Activated T-helper 17 cell treated with anti-CD3 and anti-CD28 coated beads, Interleukin-2, amount 50 U/mL, for 72 hours (primary cell): ENCODE results near the gene DPPA5. TPM values are rescaled to one million over a fixed set of nuclear protein-coding genes. Genes with fewer than 3 reads are reported as not detected.
A peak's percentile ranks its signal among the peaks of the same experiment; 100 is the strongest.
"Not testable (repeated sequence)": the region's sequence is repeated elsewhere in the genome, so short reads cannot be mapped to it uniquely, and the experiment has no call there.

Experiments
- ATAC-seq: fragments of 150-1000 bp; cut with Tn5 transposase; replicated peaks from 2 replicates; pipeline ENCODE4 v1.10.0; 2021; ENCODE audit warnings: mild to moderate bottlenecking, moderate library complexity
- H3K27ac Mint-ChIP-seq: one replicate; pipeline ENCODE4 v1.8.0; 2022; ENCODE audit warnings: mixed read lengths
- H3K27me3 Mint-ChIP-seq: one replicate; pipeline ENCODE4 v1.8.0; 2022; ENCODE audit warnings: mixed read lengths
- H3K36me3 Mint-ChIP-seq: one replicate; pipeline ENCODE4 v1.8.0; 2022; ENCODE audit warnings: low read depth, mild to moderate bottlenecking, mixed read lengths
- H3K4me1 Mint-ChIP-seq: one replicate; pipeline ENCODE4 v1.8.0; 2022; ENCODE audit warnings: mixed read lengths
- H3K4me3 Mint-ChIP-seq: one replicate; pipeline ENCODE4 v1.8.0; 2022; ENCODE audit warnings: mild to moderate bottlenecking, mixed read lengths
- H3K9me3 Mint-ChIP-seq: one replicate; pipeline ENCODE4 v1.8.0; 2022; ENCODE audit warnings: mixed read lengths
- total RNA-seq, 2 donors: library from RNA; stranded (reverse); gene quantifications; one replicate each; pipeline ENCODE4 v1.2.3, GENCODE V29; 2022

The DPPA5 gene, protein sequence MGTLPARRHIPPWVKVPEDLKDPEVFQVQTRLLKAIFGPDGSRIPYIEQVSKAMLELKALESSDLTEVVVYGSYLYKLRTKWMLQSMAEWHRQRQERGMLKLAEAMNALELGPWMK
- total RNA-seq = not detected

DNA sequence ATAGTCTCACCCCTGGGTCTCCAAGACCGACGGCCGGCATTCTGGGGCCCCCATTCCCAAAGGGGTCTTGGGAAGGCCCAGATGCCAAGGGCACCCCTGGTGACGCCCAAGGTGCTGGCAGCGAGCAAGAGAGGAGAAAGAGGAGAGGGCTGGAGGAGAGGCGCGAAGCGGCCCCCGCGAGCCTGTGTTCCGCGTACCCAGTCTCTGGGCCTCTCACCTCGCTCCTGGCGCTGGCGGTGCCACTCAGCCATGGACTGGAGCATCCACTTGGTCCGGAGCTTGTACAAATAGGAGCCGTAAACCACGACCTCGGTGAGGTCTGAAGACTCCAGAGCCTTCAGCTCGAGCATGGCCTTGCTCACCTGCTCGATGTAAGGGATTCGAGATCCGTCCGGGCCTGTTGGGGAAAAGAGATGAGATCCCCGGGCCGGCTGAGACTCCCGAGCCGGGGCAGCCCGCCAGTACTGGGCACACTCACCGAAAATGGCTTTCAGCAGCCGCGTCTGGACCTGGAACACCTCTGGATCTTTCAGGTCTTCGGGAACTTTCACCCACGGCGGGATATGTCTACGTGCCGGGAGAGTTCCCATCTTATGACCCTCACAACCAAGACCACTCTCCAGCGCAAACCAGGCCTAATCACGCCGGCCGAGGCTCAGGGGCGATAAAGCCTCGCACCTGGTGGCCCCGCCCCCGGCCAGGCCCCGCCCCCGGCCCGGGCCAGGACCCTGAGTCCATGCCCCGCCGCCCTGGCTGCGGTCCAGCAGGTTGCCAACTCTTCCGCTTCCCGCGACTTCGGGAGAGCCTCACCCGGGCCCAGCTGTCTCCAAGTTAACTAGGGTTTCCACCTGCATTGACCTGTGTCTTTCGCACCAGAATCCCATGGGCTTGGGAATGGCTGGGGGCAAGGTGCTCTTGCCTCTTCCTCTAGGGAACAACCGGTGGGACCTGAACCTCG, at the start of gene DPPA5:
DPPA5 (minus strand) TSS at position 641 of the 958 bp plus-strand sequence; CDS start at position 590, 51 bp downstream.
- no peak for ATAC-seq
- H3K27me3 Mint-ChIP-seq = peaks cover 4% of the 10 kb centered on the region
- no peaks in the 10 kb centered on the region for H3K9me3 Mint-ChIP-seq
- H3K27ac Mint-ChIP-seq = no peak within 1 kb of the TSS
- H3K36me3 Mint-ChIP-seq = no peaks in the 10 kb centered on the region
- no peak within 1 kb of the TSS for H3K4me3 Mint-ChIP-seq
- no peaks in the 10 kb centered on the region for H3K4me1 Mint-ChIP-seq

- no peak overlapping the region for H3K4me3 Mint-ChIP-seq
- no peaks in the 10 kb centered on the region for H3K36me3 Mint-ChIP-seq
- H3K27me3 Mint-ChIP-seq = no peaks in the 10 kb centered on the region
- H3K27ac Mint-ChIP-seq = no peak overlapping the region
- no peaks in the 10 kb centered on the region for H3K4me1 Mint-ChIP-seq
- no peak for ATAC-seq
- no peaks in the 10 kb centered on the region for H3K9me3 Mint-ChIP-seq
These were observed 46.6 kb upstream of the DPPA5 start for GRCh38 chr6:73400656-73401055.

DNA sequence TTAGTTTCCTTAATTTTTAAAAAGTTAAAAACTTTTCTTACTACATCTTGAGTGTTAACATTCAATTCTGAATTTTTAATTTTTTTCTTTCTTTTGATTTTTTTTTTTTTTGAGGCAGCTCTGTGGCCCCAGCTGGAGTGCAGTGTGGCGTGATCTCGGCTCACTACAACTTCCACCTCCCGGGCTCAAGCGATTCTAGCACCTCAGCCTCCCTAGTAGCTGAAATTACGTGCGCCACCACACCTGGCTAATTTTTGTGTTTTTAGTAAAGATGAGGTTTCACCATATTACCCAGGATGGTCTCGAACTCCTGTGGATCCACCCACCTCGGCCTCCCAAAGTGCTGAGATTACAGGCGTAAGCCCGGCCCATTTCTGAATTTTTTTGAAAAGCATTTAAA, 41.8 kb upstream of the DPPA5 start:
- ATAC-seq = no peak
- H3K9me3 Mint-ChIP-seq = no peaks in the 10 kb centered on the region
- peaks cover 12% of the 10 kb centered on the region for H3K4me1 Mint-ChIP-seq
- no peak overlapping the region for H3K27ac Mint-ChIP-seq
- H3K27me3 Mint-ChIP-seq = no peaks in the 10 kb centered on the region
- no peak overlapping the region for H3K4me3 Mint-ChIP-seq
- no peaks in the 10 kb centered on the region for H3K36me3 Mint-ChIP-seq

DNA sequence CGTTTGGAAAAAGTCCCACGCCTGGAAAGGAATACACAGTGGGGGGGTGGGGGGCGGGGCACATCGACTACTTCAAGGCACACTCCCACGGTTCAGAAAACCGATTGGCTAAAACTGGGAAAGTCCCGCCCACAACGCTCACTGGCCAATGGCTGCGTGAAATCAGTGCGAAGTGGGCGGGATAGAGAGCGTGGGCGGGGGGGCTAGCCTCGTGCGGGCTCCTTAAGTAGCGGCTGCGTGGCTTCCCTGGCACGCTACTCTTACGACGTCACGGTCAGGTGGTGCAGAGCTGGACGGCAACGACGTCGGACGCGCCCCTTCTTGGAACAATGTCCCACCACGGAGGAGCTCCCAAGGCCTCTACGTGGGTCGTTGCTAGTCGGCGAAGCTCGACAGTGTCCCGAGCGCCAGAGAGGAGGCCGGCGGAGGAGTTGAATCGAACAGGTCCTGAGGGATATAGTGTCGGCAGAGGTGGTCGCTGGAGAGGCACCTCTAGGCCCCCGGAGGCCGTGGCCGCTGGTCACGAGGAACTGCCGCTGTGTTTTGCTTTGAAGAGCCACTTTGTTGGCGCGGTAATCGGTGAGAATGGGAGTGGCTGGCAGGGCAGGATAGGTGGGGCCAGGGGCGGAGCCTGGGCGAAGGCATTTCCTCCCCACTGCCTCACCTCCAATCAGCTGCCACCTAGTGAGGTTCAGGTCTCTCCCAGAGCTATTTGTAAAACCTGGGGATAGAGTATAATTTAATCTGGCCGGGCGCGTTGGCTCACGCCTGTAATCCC, 40.7 kb upstream of the DPPA5 start, which contains the start of gene DDX43:
DDX43 (plus strand) TSS at position 252 of the 778 bp plus-strand sequence; CDS start at position 330, 78 bp downstream.
- H3K36me3 Mint-ChIP-seq = no peaks in the 10 kb centered on the region
- H3K4me3 Mint-ChIP-seq = peak within 1 kb of the TSS; percentile 57
- H3K27me3 Mint-ChIP-seq = no peaks in the 10 kb centered on the region
- peak; percentile 57 for ATAC-seq
- peak within 1 kb of the TSS; percentile 46 for H3K27ac Mint-ChIP-seq
- no peaks in the 10 kb centered on the region for H3K9me3 Mint-ChIP-seq
- peaks cover 12% of the 10 kb centered on the region for H3K4me1 Mint-ChIP-seq

GRCh38 chr6:73393278-73393677, 39.2 kb upstream of the DPPA5 start:
- H3K4me1 Mint-ChIP-seq = peaks cover 12% of the 10 kb centered on the region
- H3K36me3 Mint-ChIP-seq = no peaks in the 10 kb centered on the region
- H3K27ac Mint-ChIP-seq = no peak overlapping the region
- no peak for ATAC-seq
- no peak overlapping the region for H3K4me3 Mint-ChIP-seq
- no peaks in the 10 kb centered on the region for H3K9me3 Mint-ChIP-seq
- no peaks in the 10 kb centered on the region for H3K27me3 Mint-ChIP-seq

- Mint-ChIP-seq H3K4me3 (peak overlapping the region; percentile 71), H3K4me1 (peaks cover 12% of the 10 kb centered on the region), H3K27ac (peak overlapping the region; percentile 83)
- H3K27me3 Mint-ChIP-seq, H3K36me3 Mint-ChIP-seq, H3K9me3 Mint-ChIP-seq, ATAC-seq: not testable (repeated sequence)
These were observed 38.1 kb upstream of the DPPA5 start for GRCh38 chr6:73392188-73392587.

GRCh38 chr6:73391675-73392074, 37.6 kb upstream of the DPPA5 start:
- Mint-ChIP-seq H3K4me1 (peaks cover 12% of the 10 kb centered on the region), H3K27me3 (no peaks in the 10 kb centered on the region), H3K36me3 (no peaks in the 10 kb centered on the region), H3K9me3 (no peaks in the 10 kb centered on the region), H3K27ac (peak overlapping the region; percentile 83), H3K4me3 (peak overlapping the region; percentile 71)
- ATAC-seq = peak; percentile 66

- Mint-ChIP-seq H3K4me3 (peak overlapping the region; percentile 86), H3K9me3 (no peaks in the 10 kb centered on the region), H3K27me3 (no peaks in the 10 kb centered on the region), H3K27ac (peak overlapping the region; percentile 82), H3K4me1 (peaks cover 12% of the 10 kb centered on the region), H3K36me3 (no peaks in the 10 kb centered on the region)
- no peak for ATAC-seq
These were observed 35.8 kb upstream of the DPPA5 start for GRCh38 chr6:73389854-73390253.

DNA sequence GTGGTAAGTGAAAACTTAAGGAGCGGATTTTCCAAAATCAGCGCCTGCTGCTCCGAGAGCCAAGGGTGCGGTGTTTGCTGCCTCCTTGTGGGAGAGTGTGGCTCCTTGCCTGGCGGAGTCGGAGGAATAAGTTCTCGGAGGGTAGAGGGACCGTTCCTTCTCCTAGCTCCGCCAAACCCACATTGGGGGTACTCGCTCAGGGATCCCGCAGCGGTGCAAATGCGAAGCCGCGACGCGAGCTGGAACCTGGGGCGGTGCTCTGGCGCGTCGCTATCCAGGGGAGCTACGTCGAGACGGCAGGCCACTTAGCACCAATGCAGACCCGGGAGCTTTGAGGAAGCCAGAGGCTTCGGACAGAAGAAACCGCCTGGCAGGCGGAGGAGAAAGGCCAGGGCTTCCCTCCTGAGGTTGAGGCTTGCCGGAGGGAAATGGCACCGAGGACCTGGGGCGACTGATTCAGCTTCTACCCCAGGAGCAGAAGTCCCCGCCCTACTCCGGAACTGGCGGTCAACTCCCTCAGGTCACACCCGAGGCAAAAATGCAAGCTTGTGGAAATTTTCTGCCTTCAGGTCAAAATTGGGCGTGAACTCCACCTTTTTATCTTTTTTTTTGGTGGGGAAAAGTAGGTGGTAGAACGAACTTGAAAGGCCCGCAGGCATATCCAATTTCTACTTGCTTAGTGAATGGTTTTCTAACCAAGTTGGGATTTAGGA, 34.9 kb upstream of the DPPA5 start:
- Mint-ChIP-seq H3K9me3 (no peaks in the 10 kb centered on the region), H3K27me3 (no peaks in the 10 kb centered on the region), H3K27ac (peak overlapping the region; percentile 82), H3K4me1 (peaks cover 12% of the 10 kb centered on the region), H3K36me3 (no peaks in the 10 kb centered on the region), H3K4me3 (peak overlapping the region; percentile 86)
- peak; percentile 92 for ATAC-seq

- peak overlapping the region; percentile 82 for H3K27ac Mint-ChIP-seq
- H3K27me3 Mint-ChIP-seq = no peaks in the 10 kb centered on the region
- H3K4me3 Mint-ChIP-seq = peak overlapping the region; percentile 86
- peaks cover 12% of the 10 kb centered on the region for H3K4me1 Mint-ChIP-seq
- H3K36me3 Mint-ChIP-seq = no peaks in the 10 kb centered on the region
- peak; percentile 15 for ATAC-seq
- H3K9me3 Mint-ChIP-seq = no peaks in the 10 kb centered on the region
These were observed 34.3 kb upstream of the DPPA5 start for GRCh38 chr6:73388433-73388799.

DNA sequence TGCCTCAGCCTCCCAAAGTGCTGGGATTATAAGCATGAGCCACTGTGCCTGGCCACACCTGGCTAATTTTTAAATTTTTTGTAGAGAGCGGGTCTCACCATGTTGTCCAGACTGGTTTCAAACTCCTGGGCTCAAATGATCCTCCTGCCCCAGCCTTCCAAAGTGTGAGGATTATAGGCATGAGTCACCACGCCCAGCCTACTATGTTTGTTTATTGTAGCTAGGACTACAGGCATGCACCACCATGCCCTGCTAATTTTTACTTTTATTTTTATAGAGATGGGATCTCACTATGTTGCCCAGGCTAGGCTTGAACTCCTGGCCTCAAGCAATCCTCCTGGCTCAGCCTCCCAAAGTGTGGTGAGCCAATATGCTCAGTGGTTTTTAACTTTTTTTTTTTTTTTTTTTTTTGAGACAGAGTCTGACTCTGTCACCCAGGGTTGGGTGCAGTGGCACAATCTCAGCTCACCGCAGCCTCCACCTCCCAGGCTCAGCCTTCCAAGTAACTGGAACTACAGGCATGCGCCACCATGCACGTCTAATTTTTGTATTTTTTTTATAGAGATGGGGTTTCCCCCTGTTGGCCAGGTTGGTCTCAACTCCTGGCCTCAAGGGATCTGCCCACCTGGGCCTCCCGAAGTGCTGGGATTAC, 28.5 kb upstream of the DPPA5 start:
- Mint-ChIP-seq H3K27ac (no peak overlapping the region), H3K4me3 (no peak overlapping the region), H3K4me1 (no peaks in the 10 kb centered on the region)

GRCh38 chr6:73381531-73381930, 27.5 kb upstream of the DPPA5 start:
- not testable (repeated sequence) for H3K4me3 Mint-ChIP-seq, ATAC-seq, H3K36me3 Mint-ChIP-seq, H3K27ac Mint-ChIP-seq, H3K9me3 Mint-ChIP-seq, H3K27me3 Mint-ChIP-seq, H3K4me1 Mint-ChIP-seq

More for the DNA sequence above, 28.5 kb upstream of the DPPA5 start:
- no peak for ATAC-seq
- Mint-ChIP-seq H3K27me3 (no peaks in the 10 kb centered on the region), H3K36me3 (no peaks in the 10 kb centered on the region), H3K9me3 (no peaks in the 10 kb centered on the region)

DNA sequence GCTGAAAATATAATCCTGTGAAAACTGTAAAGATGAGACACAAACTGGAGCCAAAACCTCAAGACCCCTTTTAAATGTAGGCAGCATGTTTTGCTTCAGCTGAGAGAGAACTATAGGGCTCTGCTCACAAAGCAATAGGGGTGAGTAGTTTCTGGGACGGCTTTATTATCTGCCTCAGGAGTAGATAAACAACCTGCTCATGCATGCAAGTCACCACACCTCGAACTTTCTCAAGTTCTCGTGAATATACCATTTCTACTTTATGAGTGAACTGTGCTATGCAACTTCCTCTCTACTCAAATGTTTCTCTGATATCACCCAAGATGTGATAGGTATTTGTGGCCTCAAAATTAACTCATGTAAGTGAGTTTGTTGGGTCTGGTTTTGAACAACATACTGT, 23.1 kb upstream of the DPPA5 start:
- Mint-ChIP-seq H3K27ac (no peak overlapping the region), H3K9me3 (no peaks in the 10 kb centered on the region), H3K4me1 (no peaks in the 10 kb centered on the region), H3K27me3 (no peaks in the 10 kb centered on the region), H3K4me3 (no peak overlapping the region), H3K36me3 (no peaks in the 10 kb centered on the region)
- ATAC-seq = no peak

DNA sequence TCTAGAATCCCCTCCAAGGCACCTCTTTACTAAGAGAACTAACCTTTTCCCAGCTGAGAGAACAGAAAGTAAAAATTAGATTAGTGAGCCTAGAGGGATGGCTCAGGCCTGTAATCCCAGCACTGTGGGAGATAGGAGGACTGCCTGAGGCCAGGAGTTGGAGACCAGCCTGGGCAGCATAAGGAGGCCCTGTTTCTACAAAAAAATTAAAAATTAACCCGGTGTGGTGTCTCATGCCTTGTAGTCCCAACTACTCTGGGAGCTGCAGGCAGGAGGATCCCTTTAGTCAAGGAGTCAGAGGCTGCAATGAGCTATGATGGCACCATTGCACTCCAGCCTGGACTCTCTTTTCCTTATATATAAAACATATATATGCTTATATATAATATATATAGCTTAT, 21.1 kb upstream of the DPPA5 start:
- H3K4me1 Mint-ChIP-seq = no peaks in the 10 kb centered on the region
- ATAC-seq = no peak
- H3K36me3 Mint-ChIP-seq = no peaks in the 10 kb centered on the region
- H3K4me3 Mint-ChIP-seq = no peak overlapping the region
- no peaks in the 10 kb centered on the region for H3K9me3 Mint-ChIP-seq
- no peak overlapping the region for H3K27ac Mint-ChIP-seq
- no peaks in the 10 kb centered on the region for H3K27me3 Mint-ChIP-seq
